HepG2 (cell line): ENCODE results near the gene ZNRF4. TPM values are rescaled to one million over a fixed set of nuclear protein-coding genes. Genes with fewer than 3 reads are reported as not detected.

Experiments used
- ATF6 ChIP-seq: sonication (generic); formaldehyde crosslinking; conservative IDR thresholded peaks from 2 replicates; pipeline ENCODE4 v1.4.0; 2020; ENCODE audit warnings: missing genetic modification reagents
- E2F2 ChIP-seq: sonication (generic); formaldehyde crosslinking; IDR thresholded peaks from 2 replicates; pipeline ENCODE4 v1.4.0; 2020; ENCODE audit warnings: missing genetic modification reagents, borderline replicate concordance
- GABPB1 ChIP-seq: IDR thresholded peaks from 2 replicates; pipeline ENCODE4 v1.6.1; 2016; ENCODE audit warnings: mild to moderate bottlenecking, missing genetic modification reagents, moderate library complexity, missing compliant biosample characterization
- HHEX ChIP-seq: IDR thresholded peaks from 2 replicates; pipeline ENCODE4 v1.6.1; 2016; ENCODE audit warnings: control low read depth
- HNF1A ChIP-seq, 2 experiments: sonication (generic) in 1 of 2; formaldehyde crosslinking in 1 of 2; IDR thresholded peaks; 2 replicates each; pipeline versions ENCODE4 v1.4.0 to v1.6.1; 2016 to 2020; ENCODE audit warnings: borderline replicate concordance in 1 of 2, low read depth in 1 of 2, mild to moderate bottlenecking in 1 of 2, missing genetic modification reagents in 1 of 2
- KLF11 ChIP-seq: IDR thresholded peaks from 2 replicates; pipeline ENCODE4 v1.6.1; 2016; ENCODE audit warnings: missing compliant biosample characterization
- MEIS2 ChIP-seq: sonication (generic); formaldehyde crosslinking; IDR thresholded peaks from 2 replicates; pipeline ENCODE4 v1.9.0; 2021; ENCODE audit warnings: mild to moderate bottlenecking, missing genetic modification reagents
- MXD3 ChIP-seq: IDR thresholded peaks from 2 replicates; pipeline ENCODE4 v1.6.1; 2016; ENCODE audit warnings: mild to moderate bottlenecking, missing biosample characterization, missing genetic modification reagents
- NBN ChIP-seq: fragments of 450-650 bp; conservative IDR thresholded peaks from 2 replicates; pipeline ENCODE4 v1.6.1; 2017
- NFATC3 ChIP-seq: sonication (generic); formaldehyde crosslinking; IDR thresholded peaks from 2 replicates; pipeline ENCODE4 v1.5.1; 2020; ENCODE audit warnings: mild to moderate bottlenecking, missing genetic modification reagents
- PAF1 ChIP-seq: IDR thresholded peaks from 2 replicates; pipeline ENCODE4 v1.6.1; 2016; ENCODE audit warnings: missing genetic modification reagents, missing compliant biosample characterization
- PCBP2 ChIP-seq: fragments of 200-400 bp; formaldehyde crosslinking; optimal IDR thresholded peaks from 2 replicates; pipeline ENCODE3; 2018; ENCODE audit warnings: low read length, low read depth; ENCODE audit not compliant: poor library complexity, severe bottlenecking
- RCOR2 ChIP-seq: IDR thresholded peaks from 2 replicates; pipeline ENCODE4 v1.6.1; 2016; ENCODE audit warnings: missing biosample characterization, missing genetic modification reagents
- U2AF2 ChIP-seq: fragments of 200-400 bp; formaldehyde crosslinking; IDR thresholded peaks from 2 replicates; pipeline ENCODE4 v1.6.1; 2017; ENCODE audit warnings: low read depth, mild to moderate bottlenecking, low read length
- ZBTB39 ChIP-seq: sonication (generic); formaldehyde crosslinking; IDR thresholded peaks from 2 replicates; pipeline ENCODE4 v1.5.0; 2020; ENCODE audit warnings: missing genetic modification reagents
- ZNF570 ChIP-seq: sonication (generic); formaldehyde crosslinking; IDR thresholded peaks from 2 replicates; pipeline ENCODE4 v1.4.0; 2020; ENCODE audit warnings: mild to moderate bottlenecking, missing genetic modification reagents, borderline replicate concordance
- ZNF749 ChIP-seq: sonication (generic); formaldehyde crosslinking; IDR thresholded peaks from 2 replicates; pipeline ENCODE4 v1.8.0; 2022; ENCODE audit warnings: mild to moderate bottlenecking, missing genetic modification reagents, moderate library complexity, borderline replicate concordance
- ZNF780A ChIP-seq: sonication (generic); formaldehyde crosslinking; IDR thresholded peaks from 2 replicates; pipeline ENCODE4 v1.8.0; 2022; ENCODE audit warnings: mild to moderate bottlenecking, missing genetic modification reagents, moderate library complexity
- ZSCAN25 ChIP-seq: sonication (generic); formaldehyde crosslinking; IDR thresholded peaks from 2 replicates; pipeline ENCODE4 v1.8.0; 2022; ENCODE audit warnings: mild to moderate bottlenecking, missing genetic modification reagents
- polyA plus RNA-seq, 8 experiments: library from polyadenylated mRNA; depleted of rRNA in 3 of 8; stranded (reverse) in 7 of 8; unstranded in 1 of 8; fragments of >200 nt; fragmentation: Illumina TruSeq in 4 of 8; extraction: Trizol in 4 of 8; gene quantifications; 2 replicates each; pipeline versions ENCODE4 v1.2.1 to v1.2.3, GENCODE V29; 2011 to 2016; ENCODE audit warnings: low read depth in 4 of 8, missing spikeins in 1 of 8, mixed read lengths in 1 of 8; ENCODE audit not compliant: insufficient read depth in 1 of 8
- total RNA-seq, 5 experiments: library from RNA; depleted of rRNA; stranded (reverse); fragments of >200 nt; fragmentation: Illumina TruSeq; extraction: Trizol; gene quantifications; 2 replicates each; pipeline ENCODE4 v1.2.3, GENCODE V29; 2016; ENCODE audit warnings: low read depth in 1 of 5

Gene ZNRF4
- total and polyA plus RNA-seq, 2 of the 13 experiments (the other 11 are each of a cell fraction or from before 2014, with no cell fraction given): not detected

GRCh38 chr19:5484398-5485285 is 29.4 kb downstream of the ZNRF4 start (continued):
- TF ChIP-seq RCOR2 (CRISPR knock-in tag) (no peak), ZNF780A (no peak), HNF1A (IDR thresholded peaks at IDR 0.05; ENCODE audit: low read depth) (no peak), HNF1A (CRISPR knock-in tag; IDR thresholded peaks at IDR 0.05; ENCODE audit: borderline replicate concordance) (no peak), MEIS2 (CRISPR knock-in tag) (no peak), ZNF570 (CRISPR knock-in tag) (no peak), E2F2 (CRISPR knock-in tag) (no peak), ZSCAN25 (CRISPR knock-in tag) (no peak), NBN (no peak), ZNF749 (CRISPR knock-in tag) (no peak), ATF6 (CRISPR knock-in tag) (no peak), NFATC3 (CRISPR knock-in tag) (no peak), KLF11 (CRISPR knock-in tag) (no peak), U2AF2 (no peak), ZBTB39 (CRISPR knock-in tag) (no peak), HHEX (CRISPR knock-in tag) (no peak), GABPB1 (CRISPR knock-in tag) (no peak), MXD3 (CRISPR knock-in tag) (no peak), PAF1 (CRISPR knock-in tag) (no peak), PCBP2 (no peak)
